ENCODE data around the gene LRRC9. TPM values are rescaled to one million over a fixed set of nuclear protein-coding genes. Genes with fewer than 3 reads are reported as not detected.
A peak's percentile ranks its signal among the peaks of the same experiment; 100 is the strongest.

LRRC9 gene
- not detected for total RNA-seq

DNA sequence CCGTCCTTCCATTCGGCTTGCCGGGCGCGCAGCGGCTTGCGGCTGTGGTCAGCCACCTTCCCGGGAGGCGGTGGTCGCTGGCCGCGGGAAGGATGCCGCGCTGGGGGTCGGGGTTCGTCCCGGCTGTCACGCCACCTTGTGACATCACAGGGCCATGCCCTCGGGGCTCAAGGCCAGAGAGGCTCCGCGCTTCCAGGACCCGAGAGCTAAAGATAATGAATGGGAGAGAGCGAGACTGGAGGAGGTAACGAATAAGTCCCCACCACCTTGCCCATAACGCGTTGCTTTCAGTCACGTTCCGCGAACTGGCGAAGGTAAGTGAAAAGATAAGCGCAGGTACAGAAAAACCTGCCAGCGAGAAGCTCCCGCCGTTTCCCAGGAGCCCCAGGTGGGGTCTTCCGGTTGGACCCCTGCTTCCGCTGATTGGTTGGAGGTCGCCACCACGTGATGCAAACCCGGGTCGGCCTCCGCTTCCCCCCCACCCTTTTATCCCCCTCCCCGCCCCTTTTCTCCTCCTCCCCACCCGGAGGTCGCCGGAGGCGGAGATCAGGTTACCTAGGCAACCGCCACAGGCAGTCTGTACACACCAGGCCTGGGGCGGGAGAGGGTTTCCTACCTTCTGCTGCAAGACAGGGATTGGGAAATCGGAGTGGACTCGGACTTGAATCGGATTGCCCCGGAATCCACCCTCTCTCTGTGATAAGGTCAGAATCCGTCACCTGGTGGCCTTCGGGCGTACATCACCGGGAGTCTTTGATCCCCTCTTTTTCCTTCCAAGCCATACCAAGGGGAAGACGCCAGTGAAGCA lies at the start of gene LRRC9:
Gene LRRC9 (plus strand): TSS at position 575 of the 808 bp plus-strand sequence.
- Mint-ChIP-seq H3K27ac (no peak within 1 kb of the TSS), H3K27me3 (peaks cover 56% of the 10 kb centered on the region), H3K9me3 (ENCODE audit: low read depth) (no peaks in the 10 kb centered on the region), H3K4me1 (peaks cover 5% of the 10 kb centered on the region), H3K4me3 (peak within 1 kb of the TSS; percentile 35), H3K36me3 (peaks cover 1% of the 10 kb centered on the region)
- CTCF ChIA-PET, result no interaction called here
- no peak for ATAC-seq
- DNase-seq, result no peak

DNA sequence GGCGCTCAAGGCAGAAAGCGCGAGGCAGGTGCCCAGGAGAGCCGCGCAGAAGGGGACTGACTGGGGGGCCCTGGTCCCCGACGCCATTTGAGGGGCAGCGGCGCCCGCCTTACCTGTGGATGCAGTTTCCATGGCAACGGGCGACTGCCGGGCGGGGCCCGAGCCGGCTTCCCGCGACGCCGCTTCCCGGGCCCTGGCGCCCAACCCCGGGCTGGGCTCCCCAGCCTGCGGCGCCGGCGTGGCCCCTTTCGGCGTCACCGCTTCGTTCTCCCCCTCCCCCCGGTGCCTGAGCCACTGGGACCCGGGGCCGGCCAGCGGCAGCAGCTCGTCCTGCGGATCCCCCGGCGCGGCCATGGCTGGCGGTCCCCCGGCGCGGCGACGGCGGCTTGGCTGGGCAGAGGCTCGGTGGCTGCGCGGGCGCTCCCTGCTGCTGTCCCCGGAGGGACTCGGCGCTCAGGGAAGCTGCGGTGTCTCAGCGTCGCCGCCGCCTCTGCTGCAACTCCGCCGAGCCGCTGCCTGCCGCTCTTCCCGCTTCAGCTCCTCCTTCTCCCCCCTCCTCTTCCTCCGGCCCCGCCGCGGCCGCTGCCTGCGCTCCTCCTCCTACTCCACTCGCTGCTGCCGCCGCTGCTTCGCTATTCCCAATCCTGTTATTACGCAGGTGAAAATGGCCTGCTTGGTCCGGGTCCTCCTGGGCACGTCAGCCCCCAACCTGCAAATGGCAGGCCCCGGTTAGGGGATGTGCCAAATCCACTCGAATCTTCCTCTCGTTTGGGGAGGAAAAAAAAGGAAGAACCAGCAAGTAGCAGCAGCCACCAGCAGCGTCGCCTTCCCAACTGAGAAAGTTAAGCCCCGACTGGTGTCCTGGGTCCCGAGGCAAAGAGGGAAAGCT lies 49.4 kb upstream of the LRRC9 start, which contains the start of gene RTN1:
Gene RTN1 (minus strand): TSS at position 500 of the 889 bp plus-strand sequence. CDS start 146 bp downstream, at position 354.
- Mint-ChIP-seq H3K27me3 (peaks cover 65% of the 10 kb centered on the region), H3K36me3 (no peaks in the 10 kb centered on the region), H3K27ac (no peak within 1 kb of the TSS), H3K4me3 (peak within 1 kb of the TSS; percentile 65), H3K4me1 (peaks cover 6% of the 10 kb centered on the region), H3K9me3 (ENCODE audit: low read depth) (no peaks in the 10 kb centered on the region)
- DNase-seq, result peak; percentile 41
- peak; percentile 76 for ATAC-seq
- CTCF ChIA-PET, result interaction anchor here (0.7 kb wide), 1 partner anchor 27 kb away, joined by 3 read pairs; no protein-coding TSS in a partner anchor

DNA sequence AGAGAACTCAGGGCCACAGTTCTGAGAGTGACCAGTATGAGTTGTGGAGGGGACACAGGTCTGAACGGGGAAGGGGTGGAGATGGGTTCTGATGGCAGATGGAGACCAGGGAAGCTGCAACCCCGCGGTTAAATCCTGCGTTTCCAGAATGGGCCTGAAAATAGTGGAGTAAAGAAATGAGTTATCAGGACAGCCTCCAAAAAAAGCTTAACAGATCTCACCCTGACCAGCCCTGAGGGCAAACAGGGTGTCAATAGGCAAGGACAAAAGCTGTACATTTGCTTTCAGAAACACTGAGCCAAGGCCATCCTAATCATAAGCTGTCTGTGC lies 48.8 kb upstream of the LRRC9 start:
- Mint-ChIP-seq H3K36me3 (no peaks in the 10 kb centered on the region), H3K4me3 (no peak overlapping the region), H3K9me3 (ENCODE audit: low read depth) (no peaks in the 10 kb centered on the region), H3K27ac (no peak overlapping the region), H3K4me1 (peaks cover 6% of the 10 kb centered on the region), H3K27me3 (peaks cover 60% of the 10 kb centered on the region)
- ATAC-seq, result no peak
- CTCF ChIA-PET, result no interaction called here
- DNase-seq, result no peak

DNA sequence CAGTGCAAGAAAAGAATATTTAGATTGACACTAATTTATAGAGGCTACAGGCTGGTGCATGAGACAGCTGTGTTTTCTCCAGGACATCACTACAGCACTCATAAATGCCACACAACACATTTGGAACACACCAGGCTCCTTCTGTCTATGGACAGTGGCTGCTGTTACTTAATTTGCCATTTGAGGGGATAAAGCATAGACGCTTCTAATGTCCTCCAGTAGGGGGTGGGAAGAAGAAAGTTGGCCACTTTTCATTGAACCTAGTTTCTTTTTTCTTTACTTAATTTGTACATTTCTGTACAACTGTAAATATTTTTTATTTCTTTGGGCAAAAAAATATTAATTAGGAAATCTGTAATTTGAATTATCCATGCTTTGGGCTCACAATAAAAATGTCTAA lies 37.0 kb upstream of the LRRC9 start:
- H3K36me3 Mint-ChIP-seq, result no peaks in the 10 kb centered on the region
- no peak overlapping the region for H3K4me3 Mint-ChIP-seq
- no peak for ATAC-seq
- H3K27ac Mint-ChIP-seq, result no peak overlapping the region
- no peaks in the 10 kb centered on the region for H3K4me1 Mint-ChIP-seq
- DNase-seq, result no peak
- peaks cover 26% of the 10 kb centered on the region for H3K27me3 Mint-ChIP-seq
- CTCF ChIA-PET, result no interaction called here
- no peaks in the 10 kb centered on the region for H3K9me3 Mint-ChIP-seq (ENCODE audit: low read depth)

DNA sequence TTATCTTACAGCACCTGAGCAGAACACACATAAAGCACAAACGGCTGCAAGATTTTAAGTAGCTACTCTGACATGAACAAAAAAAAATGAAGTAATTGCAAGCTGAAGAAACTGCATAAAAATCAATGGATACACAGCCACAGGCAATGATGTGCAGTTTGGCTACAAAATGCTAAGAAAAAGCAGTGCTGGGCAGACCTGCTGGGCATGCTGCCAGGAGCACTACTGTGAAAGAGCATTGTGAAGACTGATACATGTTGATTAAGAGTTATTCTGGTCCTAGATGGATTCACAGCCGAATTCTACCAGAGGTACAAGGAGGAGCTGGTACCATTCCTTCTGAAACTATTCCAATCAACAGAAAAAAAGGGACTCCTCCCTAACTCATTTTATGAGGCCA lies 29.3 kb upstream of the LRRC9 start:
- Mint-ChIP-seq H3K27ac (no peak overlapping the region), H3K4me1 (no peaks in the 10 kb centered on the region), H3K9me3 (ENCODE audit: low read depth) (no peaks in the 10 kb centered on the region), H3K27me3 (peaks cover 15% of the 10 kb centered on the region), H3K4me3 (no peak overlapping the region), H3K36me3 (no peaks in the 10 kb centered on the region)
- DNase-seq (no peak), ATAC-seq (no peak)
- CTCF ChIA-PET, result no interaction called here

DNA sequence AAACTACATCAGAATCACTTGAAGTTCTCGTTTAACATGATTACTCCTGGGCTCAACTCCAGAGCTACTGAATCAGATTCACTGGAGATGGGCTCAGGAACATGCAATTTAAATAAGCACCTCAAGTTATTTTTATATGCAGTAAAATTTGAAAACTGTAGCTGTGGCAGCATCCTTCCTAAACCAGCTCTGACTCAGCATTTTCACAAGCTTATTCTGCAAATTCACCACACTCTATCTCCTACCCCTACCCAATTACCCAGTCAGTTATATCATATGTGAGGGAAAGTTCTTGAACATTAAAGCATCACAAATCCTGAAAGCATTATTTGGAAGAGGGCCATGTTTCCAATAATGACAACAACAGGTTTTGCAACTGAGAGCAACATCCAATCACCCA lies 24.2 kb upstream of the LRRC9 start:
- Mint-ChIP-seq H3K27ac (no peak overlapping the region), H3K9me3 (ENCODE audit: low read depth) (no peaks in the 10 kb centered on the region), H3K4me1 (no peaks in the 10 kb centered on the region), H3K36me3 (no peaks in the 10 kb centered on the region), H3K4me3 (no peak overlapping the region), H3K27me3 (peaks cover 18% of the 10 kb centered on the region)
- DNase-seq, result no peak
- no peak for ATAC-seq
- CTCF ChIA-PET, result interaction anchor here (0.7 kb wide), 1 partner anchor 22 kb away, joined by 3 read pairs; no protein-coding TSS in a partner anchor

DNA sequence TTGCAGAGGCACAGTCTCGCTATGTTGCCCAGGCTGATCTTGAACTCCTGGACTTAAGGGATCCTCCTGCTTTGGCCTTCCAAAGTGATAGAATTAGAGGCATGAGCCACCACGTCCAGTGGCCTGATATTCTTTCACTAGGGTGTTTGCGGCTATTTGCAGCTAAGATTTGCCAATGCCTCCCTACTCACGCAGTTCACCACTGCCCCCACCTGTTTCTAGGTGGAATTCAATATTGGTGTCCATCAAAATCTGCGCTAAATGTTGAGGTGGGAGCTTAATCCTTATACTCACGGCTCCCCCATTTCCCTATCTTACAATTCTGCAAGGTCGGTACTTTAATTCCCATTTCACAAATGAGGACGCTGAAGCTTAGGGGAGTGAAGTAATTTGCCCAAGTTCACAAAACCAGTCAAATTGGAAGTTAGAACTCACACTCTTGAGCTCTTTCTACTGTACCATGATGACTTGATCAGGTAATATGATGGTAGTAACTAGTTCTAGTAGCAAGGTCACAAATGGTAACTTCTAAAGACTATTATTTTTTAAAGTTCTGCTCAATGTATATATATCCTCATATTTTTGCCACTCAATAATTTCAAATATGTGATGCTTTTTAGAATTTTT lies 22.1 kb upstream of the LRRC9 start:
- DNase-seq (no peak), ATAC-seq (no peak)

DNA sequence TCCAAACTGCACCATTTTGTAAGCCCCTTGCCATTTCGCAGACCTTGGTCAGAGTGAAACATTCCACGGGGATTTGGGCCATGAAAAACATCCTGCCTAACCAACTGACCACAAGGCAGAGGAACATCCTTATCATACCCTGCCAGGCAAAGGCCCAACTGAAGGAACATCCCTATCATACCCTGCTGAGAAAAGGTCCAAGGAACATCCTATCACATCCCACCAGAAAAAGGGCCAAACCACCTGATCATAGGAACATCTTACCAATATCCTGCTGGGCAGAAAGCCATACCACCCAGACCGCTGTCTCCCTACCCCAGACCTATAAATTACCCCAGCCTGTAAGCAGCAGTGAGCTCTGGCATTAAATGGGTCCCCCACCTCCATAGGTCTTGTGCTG lies 19.4 kb upstream of the LRRC9 start:
- Mint-ChIP-seq H3K36me3 (no peaks in the 10 kb centered on the region), H3K4me1 (no peaks in the 10 kb centered on the region), H3K27ac (no peak overlapping the region), H3K4me3 (no peak overlapping the region), H3K9me3 (ENCODE audit: low read depth) (no peaks in the 10 kb centered on the region), H3K27me3 (peaks cover 18% of the 10 kb centered on the region)
- CTCF ChIA-PET, result no interaction called here
- ATAC-seq (no peak), DNase-seq (no peak)

More for the DNA sequence above, 22.1 kb upstream of the LRRC9 start:
- Mint-ChIP-seq H3K27me3 (peaks cover 18% of the 10 kb centered on the region), H3K36me3 (no peaks in the 10 kb centered on the region), H3K27ac (no peak overlapping the region), H3K9me3 (ENCODE audit: low read depth) (no peaks in the 10 kb centered on the region), H3K4me3 (no peak overlapping the region), H3K4me1 (no peaks in the 10 kb centered on the region)
- CTCF ChIA-PET, result interaction anchor here (0.7 to 1.2 kb wide), 3 partner anchors 25 to 67 kb away, joined by 3 read pairs; partner anchors contain the start of gene RTN1

DNA sequence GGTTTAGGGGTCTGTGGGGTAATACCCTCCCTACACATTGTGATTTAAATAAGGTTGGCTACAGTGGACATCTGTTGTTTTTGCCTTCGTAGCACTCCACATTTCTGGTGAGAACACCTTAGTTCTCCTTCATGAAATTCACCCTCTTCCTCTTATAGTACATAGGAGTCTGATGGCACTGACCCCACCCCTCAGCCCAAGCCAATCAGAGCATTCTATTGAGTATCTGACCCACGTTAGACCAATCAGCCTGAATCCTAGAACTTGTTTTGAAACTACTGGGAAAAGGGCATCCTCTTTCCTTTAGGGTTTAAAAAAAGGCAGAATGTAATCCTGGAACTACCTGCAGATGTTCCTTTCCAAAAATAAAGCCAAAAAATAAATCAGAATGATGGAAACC lies 15.8 kb upstream of the LRRC9 start:
- H3K9me3 Mint-ChIP-seq (ENCODE audit: low read depth), result no peaks in the 10 kb centered on the region
- no peaks in the 10 kb centered on the region for H3K4me1 Mint-ChIP-seq
- H3K4me3 Mint-ChIP-seq, result no peak overlapping the region
- CTCF ChIA-PET, result no interaction called here
- H3K36me3 Mint-ChIP-seq, result no peaks in the 10 kb centered on the region
- H3K27ac Mint-ChIP-seq, result no peak overlapping the region
- DNase-seq (no peak), ATAC-seq (no peak)
- peaks cover 5% of the 10 kb centered on the region for H3K27me3 Mint-ChIP-seq

DNA sequence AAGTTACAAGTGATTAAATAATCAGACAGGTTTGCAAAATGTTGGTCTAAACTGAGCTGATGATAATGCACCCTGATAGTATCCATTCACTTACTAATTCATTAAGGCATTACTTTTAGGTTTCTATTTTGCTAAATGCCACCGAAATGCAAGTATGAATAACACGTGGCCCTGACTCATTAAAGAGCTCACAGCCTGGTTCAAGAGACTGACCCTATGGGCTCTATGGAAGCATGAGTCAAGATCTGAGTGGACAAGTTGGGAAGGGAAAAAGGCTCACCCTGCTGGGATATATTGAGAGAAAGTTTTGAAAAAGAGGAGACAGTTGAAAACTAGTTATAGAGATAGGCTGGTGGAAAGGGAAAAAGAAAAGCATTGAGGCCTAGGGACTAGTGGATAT lies 14.8 kb upstream of the LRRC9 start:
- Mint-ChIP-seq H3K36me3 (no peaks in the 10 kb centered on the region), H3K4me1 (no peaks in the 10 kb centered on the region), H3K27ac (no peak overlapping the region), H3K9me3 (ENCODE audit: low read depth) (no peaks in the 10 kb centered on the region), H3K4me3 (no peak overlapping the region), H3K27me3 (peaks cover 7% of the 10 kb centered on the region)
- DNase-seq (no peak), ATAC-seq (no peak)
- CTCF ChIA-PET, result no interaction called here

DNA sequence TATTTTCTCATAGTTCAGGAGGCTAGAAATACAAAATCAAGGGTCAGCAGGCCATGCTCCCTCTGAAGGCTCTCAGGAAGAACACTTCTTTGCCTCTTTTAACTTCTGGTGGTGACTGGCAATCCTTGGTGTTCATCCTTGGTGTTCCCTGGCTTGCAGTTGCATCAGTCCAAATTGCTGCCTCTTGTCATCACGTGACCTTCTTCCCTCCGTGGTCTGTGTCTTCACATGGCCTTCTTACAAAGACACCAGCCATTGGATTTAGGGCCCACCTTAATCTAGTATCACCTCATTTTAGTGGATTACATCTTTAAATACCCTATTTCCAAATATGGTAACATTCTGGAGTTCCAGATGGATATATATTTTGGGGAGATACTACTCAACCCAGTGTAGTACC lies 7.5 kb upstream of the LRRC9 start:
- Mint-ChIP-seq H3K27me3 (peaks cover 27% of the 10 kb centered on the region), H3K4me1 (no peaks in the 10 kb centered on the region), H3K4me3 (no peak overlapping the region), H3K36me3 (no peaks in the 10 kb centered on the region), H3K9me3 (ENCODE audit: low read depth) (no peaks in the 10 kb centered on the region), H3K27ac (no peak overlapping the region)
- ATAC-seq, result no peak
- no peak for DNase-seq
- CTCF ChIA-PET, result no interaction called here

DNA sequence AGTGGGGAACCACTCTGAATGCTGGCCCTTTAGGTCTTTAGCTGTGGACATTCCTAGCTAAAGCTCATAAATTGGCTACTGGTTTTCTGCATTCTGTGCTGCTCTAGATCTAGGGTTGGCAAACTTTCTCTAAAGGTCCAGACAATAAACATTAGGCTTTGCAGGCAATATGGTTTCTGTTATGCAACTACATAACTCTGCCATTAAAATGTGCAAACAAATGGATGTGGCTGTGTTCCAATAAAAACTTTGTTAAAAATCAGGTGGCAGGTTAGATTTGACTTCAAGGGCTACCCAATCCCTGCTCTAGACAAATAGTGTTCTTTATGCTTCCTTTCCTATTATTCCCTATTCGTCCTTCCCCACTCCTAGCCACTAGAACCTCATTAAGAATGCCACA lies 6.8 kb upstream of the LRRC9 start:
- Mint-ChIP-seq H3K27me3 (peaks cover 31% of the 10 kb centered on the region), H3K9me3 (ENCODE audit: low read depth) (no peaks in the 10 kb centered on the region), H3K36me3 (no peaks in the 10 kb centered on the region), H3K4me1 (no peaks in the 10 kb centered on the region), H3K27ac (no peak overlapping the region), H3K4me3 (no peak overlapping the region)
- no peak for DNase-seq
- no peak for ATAC-seq
- CTCF ChIA-PET, result no interaction called here

DNA sequence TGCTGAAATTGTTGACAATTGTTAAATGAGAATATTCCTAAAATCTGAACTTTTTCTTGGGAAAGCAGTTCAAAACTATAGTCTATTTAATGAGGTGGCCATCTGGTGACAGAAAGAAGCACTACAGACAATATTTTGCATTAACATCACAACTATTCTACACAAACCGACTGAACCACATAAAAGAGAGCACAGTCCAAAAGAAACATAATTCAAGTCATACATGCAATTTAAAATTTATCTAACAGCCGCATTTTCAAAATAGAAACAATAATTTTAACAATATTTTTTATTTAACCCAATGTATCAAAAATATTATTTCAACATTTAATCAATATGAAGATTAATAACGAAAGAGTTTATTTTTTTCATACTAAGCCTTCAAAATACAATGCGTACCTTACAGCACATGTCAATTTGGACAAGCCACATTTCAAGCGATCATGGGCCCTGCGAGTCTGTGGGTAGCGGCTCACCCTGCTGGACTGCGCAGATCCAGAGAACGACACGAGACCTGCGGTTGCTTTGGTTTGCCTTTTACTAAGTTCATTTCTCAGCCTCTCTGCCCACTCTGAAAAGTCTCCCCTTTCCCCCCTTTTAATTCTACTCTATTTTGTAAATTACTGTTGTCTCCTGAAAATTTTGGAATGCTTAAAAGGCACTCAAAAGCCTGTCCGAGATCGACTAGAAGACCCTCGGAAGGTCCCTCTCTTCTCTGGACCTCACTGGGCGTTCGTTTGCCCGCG lies 947 bp upstream of the LRRC9 start:
- CTCF ChIA-PET, result no interaction called here
- ATAC-seq, result peak; percentile 47

More for the DNA sequence above, 947 bp upstream of the LRRC9 start:
- Mint-ChIP-seq H3K36me3 (peaks cover 1% of the 10 kb centered on the region), H3K27me3 (peaks cover 56% of the 10 kb centered on the region), H3K9me3 (ENCODE audit: low read depth) (no peaks in the 10 kb centered on the region), H3K27ac (no peak overlapping the region), H3K4me3 (peak overlapping the region; percentile 35), H3K4me1 (peaks cover 5% of the 10 kb centered on the region)
- DNase-seq, result peak; percentile 44
